Measurements from ENCODE around the gene CFAP61. TPM values are rescaled to one million over a fixed set of nuclear protein-coding genes. Genes with fewer than 3 reads are reported as not detected.

CFAP61 gene
- total and polyA plus RNA-seq, 2 experiments from 2014 or later: 0.21 TPM; not detected in 1

DNA sequence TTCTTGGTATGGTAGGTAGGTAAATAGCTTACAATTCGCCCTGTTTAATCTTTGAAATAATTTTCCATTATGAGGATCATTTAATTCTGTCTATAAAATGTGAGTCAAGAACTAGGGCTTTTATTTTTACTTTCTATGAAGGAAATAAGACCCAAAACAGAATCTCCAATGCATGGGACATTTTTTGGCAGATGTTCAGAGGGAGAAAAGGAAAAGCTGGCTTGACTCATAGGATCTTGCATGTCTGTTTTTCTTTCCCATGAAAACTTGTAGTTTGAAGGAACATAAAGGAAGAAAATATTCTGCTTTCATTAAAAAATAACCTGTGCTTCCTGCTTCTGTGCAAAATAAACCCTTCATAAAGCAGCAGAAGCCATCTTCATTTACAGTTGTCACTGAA, 172.5 kb downstream of the CFAP61 start (continued):
- TF ChIP-seq, protein P1, sequence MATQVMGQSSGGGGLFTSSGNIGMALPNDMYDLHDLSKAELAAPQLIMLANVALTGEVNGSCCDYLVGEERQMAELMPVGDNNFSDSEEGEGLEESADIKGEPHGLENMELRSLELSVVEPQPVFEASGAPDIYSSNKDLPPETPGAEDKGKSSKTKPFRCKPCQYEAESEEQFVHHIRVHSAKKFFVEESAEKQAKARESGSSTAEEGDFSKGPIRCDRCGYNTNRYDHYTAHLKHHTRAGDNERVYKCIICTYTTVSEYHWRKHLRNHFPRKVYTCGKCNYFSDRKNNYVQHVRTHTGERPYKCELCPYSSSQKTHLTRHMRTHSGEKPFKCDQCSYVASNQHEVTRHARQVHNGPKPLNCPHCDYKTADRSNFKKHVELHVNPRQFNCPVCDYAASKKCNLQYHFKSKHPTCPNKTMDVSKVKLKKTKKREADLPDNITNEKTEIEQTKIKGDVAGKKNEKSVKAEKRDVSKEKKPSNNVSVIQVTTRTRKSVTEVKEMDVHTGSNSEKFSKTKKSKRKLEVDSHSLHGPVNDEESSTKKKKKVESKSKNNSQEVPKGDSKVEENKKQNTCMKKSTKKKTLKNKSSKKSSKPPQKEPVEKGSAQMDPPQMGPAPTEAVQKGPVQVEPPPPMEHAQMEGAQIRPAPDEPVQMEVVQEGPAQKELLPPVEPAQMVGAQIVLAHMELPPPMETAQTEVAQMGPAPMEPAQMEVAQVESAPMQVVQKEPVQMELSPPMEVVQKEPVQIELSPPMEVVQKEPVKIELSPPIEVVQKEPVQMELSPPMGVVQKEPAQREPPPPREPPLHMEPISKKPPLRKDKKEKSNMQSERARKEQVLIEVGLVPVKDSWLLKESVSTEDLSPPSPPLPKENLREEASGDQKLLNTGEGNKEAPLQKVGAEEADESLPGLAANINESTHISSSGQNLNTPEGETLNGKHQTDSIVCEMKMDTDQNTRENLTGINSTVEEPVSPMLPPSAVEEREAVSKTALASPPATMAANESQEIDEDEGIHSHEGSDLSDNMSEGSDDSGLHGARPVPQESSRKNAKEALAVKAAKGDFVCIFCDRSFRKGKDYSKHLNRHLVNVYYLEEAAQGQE (IDR thresholded peaks at IDR 0.05; ENCODE audit: unreplicated experiment): no peak
- no peak for TF ChIP-seq EZH2 (IDR thresholded peaks at IDR 0.05; ENCODE audit: low read depth, unreplicated experiment)
- TF ChIP-seq, protein P2, sequence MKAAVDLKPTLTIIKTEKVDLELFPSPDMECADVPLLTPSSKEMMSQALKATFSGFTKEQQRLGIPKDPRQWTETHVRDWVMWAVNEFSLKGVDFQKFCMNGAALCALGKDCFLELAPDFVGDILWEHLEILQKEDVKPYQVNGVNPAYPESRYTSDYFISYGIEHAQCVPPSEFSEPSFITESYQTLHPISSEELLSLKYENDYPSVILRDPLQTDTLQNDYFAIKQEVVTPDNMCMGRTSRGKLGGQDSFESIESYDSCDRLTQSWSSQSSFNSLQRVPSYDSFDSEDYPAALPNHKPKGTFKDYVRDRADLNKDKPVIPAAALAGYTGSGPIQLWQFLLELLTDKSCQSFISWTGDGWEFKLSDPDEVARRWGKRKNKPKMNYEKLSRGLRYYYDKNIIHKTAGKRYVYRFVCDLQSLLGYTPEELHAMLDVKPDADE (IDR thresholded peaks at IDR 0.05): no peak

DNA sequence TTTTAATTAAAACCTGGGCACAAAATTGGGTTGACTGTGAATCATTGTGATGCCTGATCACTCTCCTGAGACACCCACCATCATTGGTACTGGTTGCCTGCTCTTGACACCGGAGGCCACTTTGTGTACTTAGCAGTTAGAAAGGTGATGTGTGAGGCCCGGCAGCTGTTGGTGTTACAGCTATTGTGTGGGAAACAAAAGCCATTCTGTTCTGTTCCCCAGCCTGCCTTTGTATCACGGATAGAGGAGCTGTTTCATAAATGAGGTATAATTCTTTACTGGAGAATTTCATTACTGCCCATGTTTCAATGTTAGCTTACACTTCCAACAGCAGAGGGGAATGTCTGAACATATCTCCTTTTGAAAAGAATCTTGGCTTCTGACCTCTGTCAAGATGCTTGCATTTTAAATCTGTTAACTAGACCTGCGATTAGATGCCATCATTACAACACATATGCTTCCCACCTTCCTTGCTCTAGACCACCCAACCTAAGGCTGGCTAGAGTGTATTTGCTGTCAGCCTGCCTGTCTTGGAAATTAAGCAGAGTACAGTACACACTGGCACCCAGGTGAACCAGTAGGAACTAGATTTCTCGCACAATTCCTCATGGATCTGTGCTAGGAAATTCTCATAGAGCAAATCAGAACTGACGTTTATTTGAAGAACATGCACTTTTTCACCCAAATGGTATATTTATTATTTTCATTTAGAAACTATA, 173.2 kb downstream of the CFAP61 start:
- DNase-seq (ENCODE audit: low spot score): peak; percentile 57
- Mint-ChIP-seq H3K4me1 (peaks cover 15% of the 10 kb centered on the region; the same call in 2 of the 3 replicates), H3K9me3 (peaks cover 7% of the 10 kb centered on the region; the same call in 2 of the 3 replicates), H3K36me3 (ENCODE audit: low read depth) (no peaks in the 10 kb centered on the region; the same call in 2 of the 3 replicates), H3K4me3 (no peak overlapping the region), H3K27ac (no peak overlapping the region), H3K27me3 (ENCODE audit: insufficient read depth, low read depth, poor library complexity) (peaks cover 4% of the 10 kb centered on the region)
- H3K36me3 ChIP-seq (ENCODE audit: insufficient read depth): no peaks in the 10 kb centered on the region
- peak overlapping the region; percentile 86; the same call in 1 of the 2 replicates for H2AFZ ChIP-seq
- ATAC-seq: peak; percentile 92
- no peaks in the 10 kb centered on the region for H3K27me3 ChIP-seq (ENCODE audit: insufficient read depth)
- no peak overlapping the region for H3K4me3 ChIP-seq
- H3K4me2 ChIP-seq: no peak overlapping the region
- H3K79me2 ChIP-seq (replicated peaks; ENCODE audit: insufficient read depth): no peaks in the 10 kb centered on the region
- no peaks in the 10 kb centered on the region for H4K20me1 ChIP-seq (replicated peaks; ENCODE audit: insufficient read depth)
- no peaks in the 10 kb centered on the region for H3F3A ChIP-seq (replicated peaks; ENCODE audit: low read depth)
- peaks cover 3% of the 10 kb centered on the region; the same call in 1 of the 2 replicates for H3K9me2 ChIP-seq (ENCODE audit: insufficient read depth)
- H3K4me1 ChIP-seq (ENCODE audit: insufficient read depth): peaks cover 9% of the 10 kb centered on the region; the same call in 1 of the 2 replicates
- H3K27ac ChIP-seq (ENCODE audit: low read depth): no peak overlapping the region
- TF ChIP-seq ZNF331 (CRISPR knock-in tag; IDR thresholded peaks at IDR 0.05; ENCODE audit: low read depth) (no peak), EZH2phosphoT487 (IDR thresholded peaks at IDR 0.05; ENCODE audit: unreplicated experiment) (no peak), CREB1 (CRISPR knock-in tag; IDR thresholded peaks at IDR 0.05; ENCODE audit: low read depth) (no peak), STAT1 (IDR thresholded peaks at IDR 0.05; ENCODE audit: unreplicated experiment) (no peak), NANOG (IDR thresholded peaks at IDR 0.05; ENCODE audit: borderline replicate concordance) (no peak)
- TF ChIP-seq, protein P1 (IDR thresholded peaks at IDR 0.05; ENCODE audit: unreplicated experiment): no peak
- TF ChIP-seq, protein P3, sequence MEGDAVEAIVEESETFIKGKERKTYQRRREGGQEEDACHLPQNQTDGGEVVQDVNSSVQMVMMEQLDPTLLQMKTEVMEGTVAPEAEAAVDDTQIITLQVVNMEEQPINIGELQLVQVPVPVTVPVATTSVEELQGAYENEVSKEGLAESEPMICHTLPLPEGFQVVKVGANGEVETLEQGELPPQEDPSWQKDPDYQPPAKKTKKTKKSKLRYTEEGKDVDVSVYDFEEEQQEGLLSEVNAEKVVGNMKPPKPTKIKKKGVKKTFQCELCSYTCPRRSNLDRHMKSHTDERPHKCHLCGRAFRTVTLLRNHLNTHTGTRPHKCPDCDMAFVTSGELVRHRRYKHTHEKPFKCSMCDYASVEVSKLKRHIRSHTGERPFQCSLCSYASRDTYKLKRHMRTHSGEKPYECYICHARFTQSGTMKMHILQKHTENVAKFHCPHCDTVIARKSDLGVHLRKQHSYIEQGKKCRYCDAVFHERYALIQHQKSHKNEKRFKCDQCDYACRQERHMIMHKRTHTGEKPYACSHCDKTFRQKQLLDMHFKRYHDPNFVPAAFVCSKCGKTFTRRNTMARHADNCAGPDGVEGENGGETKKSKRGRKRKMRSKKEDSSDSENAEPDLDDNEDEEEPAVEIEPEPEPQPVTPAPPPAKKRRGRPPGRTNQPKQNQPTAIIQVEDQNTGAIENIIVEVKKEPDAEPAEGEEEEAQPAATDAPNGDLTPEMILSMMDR (conservative IDR thresholded peaks at IDR 0.05; ENCODE audit: low read depth in 2 of 2): no peak
- TF ChIP-seq, protein P2 (IDR thresholded peaks at IDR 0.05): no peak

All from GM23338 (cell line).